HG03064 (cell line): ENCODE data around the gene ZBTB42.

Source experiments
- ATAC-seq: cut with Tn5 transposase; IDR thresholded peaks from one replicate; pipeline ENCODE4 v1.9.1; 2021; ENCODE audit warnings: low read depth; ENCODE audit not compliant: unreplicated experiment

The ZBTB42 gene

DNA sequence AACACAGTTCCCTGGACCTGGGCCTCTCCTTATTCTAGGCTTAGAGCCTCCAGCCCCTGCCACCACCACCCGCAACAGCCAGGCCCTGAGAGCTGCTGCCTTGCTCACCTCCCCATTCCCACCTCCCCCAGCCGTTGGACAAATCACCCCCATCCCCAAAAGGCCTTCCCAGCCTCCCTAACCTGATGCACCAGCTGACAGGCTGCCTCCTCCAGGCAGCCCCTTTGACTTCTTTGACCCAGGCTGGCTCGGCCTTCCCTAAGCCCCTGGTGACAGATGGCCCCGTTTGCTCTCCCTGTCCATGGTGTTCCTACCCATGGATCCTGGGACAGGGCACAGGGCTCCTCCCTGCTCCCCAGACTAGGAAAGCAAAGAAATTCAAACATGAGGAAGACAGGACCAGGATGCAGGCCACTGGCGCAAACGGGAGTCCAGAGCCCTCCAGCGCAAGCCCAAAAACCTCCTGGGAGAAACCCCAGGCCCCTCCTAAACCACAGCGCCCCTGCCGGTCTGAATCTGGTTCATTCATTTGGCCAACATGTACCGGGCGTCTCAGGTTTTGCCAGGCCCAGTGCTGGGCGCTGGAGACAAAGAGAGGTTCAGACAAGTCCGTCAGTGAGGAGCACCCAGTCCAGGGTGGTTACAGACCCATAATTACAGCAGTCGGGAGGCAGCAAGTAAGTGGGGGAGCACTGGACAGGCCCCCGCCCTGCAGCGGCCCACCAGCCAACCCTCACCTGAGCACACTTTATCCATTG lies 7.8 kb upstream of the ZBTB42 start:
- no peak for ATAC-seq

DNA sequence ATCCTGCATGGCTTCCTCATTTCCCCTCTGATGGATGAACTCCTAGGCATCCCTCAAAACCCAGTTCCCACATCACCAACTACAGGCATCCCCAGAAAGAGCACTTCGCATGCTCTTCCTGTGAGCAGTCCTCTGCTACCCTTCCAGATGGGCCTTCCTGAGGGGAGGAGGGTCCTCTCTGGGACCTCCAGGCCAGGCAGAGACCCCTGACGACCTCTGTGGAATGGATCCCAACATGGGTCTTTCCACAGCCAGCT lies 7.3 kb upstream of the ZBTB42 start:
- ATAC-seq = no peak

DNA sequence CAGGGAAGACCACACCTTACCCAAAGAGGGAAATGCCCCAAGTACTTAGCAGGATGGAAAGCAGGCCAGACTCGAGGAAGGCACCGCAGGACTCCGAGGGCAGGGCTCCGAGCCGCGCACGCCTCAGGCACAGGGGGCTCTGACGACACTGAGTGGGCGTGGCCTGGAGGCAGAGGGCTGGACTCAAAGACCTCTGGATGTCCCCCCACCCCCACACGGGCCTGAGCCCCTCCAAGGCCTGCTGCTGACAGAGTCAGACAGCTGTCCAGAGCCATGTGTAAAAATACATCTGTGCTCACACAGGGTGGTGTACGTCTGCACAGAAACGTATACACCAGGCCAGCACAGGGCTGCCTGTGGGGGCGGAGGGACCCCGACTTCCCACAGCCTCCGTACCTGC lies 6.8 kb upstream of the ZBTB42 start:
- ATAC-seq = no peak

DNA sequence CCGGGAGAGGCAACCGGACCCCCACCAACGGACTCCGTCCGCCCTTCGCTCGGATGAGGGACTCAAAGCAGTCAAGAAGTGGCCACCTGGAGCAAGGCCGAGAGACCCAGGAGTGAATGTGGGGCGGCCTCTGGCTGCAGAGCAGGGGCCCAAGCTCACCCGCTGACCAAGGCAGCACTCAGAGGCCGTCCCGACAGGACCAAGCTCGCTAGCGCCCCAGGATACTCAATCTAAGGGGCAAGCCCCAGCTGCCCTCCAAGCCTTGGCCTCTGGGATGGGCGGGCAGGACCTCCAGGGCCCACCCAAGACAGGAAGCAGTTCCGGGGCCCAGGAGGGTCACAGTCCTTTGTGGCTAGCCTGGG lies 6.3 kb upstream of the ZBTB42 start:
- peak; percentile 3 for ATAC-seq

DNA sequence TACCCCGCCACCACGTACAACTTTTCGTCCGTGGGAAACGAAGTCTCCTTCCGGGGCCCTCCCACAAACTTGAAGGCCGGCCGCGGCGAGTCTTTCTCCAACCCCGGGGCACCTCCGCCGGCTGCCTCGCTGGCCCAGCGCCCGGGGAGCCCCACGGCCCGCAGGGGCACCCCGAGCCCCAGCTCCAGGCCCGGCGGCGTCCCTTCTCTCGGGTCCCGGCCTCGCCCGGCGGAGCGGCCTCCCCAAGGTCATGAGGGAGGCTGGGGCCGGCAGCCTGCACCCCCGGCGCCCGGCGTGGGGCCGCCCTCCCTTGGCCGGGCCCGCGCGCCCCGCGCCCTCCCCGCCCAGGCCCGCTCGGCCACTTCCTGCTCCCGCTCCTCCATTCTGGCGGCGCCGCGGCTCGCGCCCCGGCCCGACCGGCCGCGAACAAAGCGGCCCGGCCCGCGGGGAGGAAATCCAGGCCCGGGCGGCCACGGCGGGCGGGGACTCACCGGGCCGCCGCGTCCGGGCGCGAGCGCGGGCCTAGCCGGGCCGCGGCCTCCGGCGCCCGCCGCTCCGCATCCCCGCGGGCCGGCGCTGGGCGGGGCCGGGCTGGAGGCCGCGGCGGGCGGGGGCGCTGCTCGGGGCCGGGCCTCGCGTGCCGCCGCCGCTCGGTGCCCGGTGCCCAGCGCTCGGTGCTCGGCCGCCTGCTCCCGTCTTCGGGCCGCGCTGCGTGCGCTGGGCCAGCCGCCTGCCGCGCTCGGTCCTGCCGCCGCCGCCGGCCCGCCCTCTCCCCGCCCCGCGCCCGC lies 5.7 kb upstream of the ZBTB42 start, which contains the start of gene AKT1:
Gene AKT1, minus strand, starts transcription at position 756 of the 788 bp plus-strand sequence. CDS start 3,105 bp downstream, outside the sequence.
- ATAC-seq = peak; percentile 29

DNA sequence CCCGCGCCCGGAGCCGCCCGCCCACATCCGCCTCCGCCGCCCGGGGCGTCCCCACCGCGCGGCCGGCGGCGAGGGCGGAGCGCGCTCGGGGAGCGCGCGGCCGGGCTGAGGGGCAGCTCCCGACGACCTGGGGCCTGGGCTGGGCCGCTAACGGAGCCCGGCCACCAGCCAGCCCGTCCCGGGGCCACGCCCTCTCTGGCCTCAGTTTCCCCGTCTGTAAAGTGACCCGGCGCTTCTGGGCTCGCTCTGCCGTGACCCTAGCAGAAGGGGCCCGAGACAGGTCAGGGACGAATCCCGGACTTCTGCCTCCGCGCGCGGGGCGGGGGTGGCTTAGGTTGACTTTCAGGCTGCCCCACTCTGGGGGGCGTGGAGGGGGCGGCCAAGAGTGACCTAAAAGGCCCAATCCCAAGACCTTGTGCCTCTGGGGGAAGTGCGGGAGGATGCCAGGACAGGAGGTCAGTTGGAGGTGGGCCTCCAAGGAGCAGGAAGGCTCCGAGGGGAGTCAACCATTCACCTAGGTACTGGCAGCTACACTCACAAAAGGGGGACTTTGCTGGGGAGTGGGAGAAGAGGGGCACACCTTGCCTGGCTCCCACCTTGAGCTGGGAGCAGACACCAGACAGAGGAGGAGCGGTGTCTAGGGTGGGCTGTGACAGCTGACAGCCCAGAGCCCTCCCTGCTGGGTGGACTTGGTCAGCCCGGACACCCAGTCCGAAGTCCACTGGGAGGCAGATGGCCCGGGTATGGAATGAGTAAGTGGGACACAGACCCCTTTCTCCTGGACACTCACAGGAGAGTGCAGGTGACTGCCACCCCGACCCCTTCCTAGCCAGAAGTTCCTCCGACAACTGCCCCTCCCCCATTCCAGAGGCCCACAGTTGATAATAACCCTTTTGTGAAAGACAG lies 4.9 kb upstream of the ZBTB42 start:
- ATAC-seq = peak; percentile 36

DNA sequence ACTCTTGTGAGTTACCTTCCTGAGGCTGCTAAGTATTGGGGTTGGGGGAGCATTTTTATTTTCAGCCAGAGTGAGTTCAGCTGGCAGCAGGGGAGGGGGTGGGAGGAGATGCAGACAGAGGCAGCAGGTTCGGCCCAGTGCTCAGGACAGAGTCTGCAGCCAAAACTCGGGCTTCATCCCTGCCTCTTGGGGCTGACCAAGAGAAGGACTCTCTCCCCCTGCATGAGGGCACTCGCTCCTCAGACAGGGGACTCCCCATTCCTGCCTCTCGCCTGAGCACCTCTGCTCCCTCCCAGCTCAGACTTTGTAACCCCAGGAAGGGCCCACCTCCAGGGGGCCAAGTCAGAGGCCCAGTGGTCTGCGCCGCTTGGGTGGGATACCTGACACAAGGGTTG lies 4.2 kb upstream of the ZBTB42 start:
- ATAC-seq = no peak

DNA sequence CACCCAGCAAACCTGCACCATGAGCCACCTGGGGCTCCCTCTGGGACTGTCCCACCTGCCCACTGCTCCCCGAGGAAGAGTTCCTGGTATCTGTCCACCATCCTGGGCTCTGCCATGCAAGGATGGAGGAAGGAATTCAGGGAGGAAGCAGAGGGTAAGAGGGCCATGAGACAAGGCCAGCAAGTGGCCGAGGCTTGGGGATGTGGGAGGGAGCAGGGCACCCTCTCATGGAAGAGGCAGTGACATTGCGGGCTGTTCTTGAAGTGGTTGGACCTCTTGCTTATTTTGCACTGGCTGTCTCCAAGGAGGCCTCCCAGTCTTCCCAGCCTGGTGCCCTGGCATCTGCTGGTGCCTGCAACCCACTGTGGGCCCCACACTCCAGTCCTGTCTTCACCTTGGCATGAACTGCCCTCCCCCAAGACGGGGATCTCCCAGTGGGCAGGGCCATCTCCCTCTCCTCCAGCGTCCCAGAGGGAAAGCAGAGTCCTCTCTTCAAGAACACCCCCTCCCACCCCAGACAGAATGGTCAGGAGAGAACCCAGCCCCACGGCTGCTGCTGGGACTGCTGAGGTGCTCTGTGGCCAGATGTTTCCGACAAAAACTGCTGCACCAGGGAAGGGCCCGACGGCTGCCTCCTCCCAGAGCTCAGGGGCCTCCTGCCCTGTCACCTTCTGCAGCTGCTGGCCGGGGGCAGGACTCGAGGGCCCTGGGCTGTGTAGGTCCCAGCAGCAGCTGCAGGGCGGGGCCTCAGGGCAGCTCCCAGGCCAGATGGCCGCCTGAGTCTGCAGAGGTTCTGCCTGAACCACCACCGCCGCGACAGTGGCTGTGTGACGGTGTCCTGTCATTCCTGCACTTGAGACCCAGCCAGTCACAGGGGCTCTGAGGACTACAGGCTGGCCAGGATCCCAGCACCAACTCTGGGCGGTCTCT lies 3.5 kb upstream of the ZBTB42 start:
- ATAC-seq = no peak

DNA sequence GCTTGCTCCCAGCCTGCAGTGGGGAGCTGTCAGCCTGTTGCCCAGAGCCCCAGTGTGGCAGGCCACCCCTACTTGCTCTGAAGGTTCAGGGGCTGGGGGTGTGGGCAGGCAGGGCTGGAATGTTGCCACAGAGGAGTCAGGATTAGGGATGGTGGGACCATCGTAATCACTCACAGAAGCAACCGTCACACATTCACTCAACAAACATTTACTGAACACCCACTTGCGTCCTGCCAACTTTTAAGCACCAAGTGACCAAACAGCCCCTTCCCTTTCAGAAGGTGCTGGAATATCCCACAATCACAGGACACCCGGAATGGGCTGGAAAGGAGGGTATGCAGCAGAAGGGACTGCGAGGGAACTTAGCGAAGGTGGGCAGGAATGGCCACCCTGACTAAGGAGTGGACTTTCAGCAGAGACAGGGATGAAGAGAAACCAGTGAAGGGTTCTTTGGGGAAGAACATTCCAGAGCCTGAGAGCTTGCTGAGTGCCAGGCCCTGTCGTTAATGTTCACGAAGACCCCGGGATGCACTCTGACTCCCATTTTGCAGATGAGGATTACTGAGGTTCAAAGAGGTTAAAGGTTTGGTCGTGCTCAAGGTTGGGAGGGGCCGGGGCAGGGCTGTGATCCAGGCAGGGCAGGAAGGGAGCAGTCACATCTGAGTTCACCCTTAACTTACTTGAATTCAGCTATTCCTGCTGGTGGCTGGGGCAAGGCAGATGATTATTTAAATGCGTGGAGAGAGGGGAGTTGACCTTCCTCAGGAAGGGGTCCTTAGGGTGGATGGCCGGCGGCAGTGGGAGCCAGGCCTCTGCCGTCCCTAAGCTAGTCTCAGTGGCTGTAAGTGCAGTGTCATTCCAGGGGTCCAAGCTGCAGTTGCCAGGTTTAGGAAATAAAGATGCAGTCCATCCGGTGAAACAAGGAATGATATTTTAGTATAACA lies 2.3 kb upstream of the ZBTB42 start:
- no peak for ATAC-seq

DNA sequence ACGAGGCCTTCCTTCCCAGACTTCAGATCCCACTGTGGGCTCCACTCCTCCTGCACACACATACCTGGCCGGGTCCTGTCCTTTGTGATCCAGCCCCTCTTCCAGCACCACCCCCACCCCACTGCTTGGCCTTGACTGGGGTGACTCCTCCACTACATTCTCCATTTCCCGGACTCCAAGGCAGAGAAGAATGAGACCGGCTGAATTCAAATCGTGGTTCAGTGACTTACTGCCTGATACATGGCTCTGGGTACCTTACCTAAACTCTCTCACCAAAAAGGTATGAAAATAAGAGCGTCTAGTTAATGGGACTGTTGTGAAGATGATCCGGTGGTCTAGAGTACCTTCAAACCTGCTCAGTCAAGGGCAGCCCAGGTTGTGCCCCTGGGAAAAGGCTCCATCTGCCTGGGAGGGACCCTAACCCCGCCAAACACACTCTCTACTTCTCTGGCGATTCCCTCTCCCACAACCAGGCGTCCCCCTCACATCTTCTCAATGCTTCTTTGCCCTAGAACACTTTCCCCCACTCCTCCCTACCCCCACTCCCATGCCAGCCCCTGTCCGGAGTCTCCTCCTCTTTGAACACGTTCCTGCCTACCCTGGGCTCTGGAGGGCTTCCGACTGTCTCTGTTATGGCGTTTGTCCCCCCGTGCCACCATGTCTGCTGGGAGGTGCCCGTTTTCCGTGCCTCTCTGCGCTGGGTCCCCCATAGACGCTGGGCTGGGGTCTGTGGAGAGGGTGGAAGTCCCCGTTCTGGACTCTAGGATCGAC lies 1.5 kb upstream of the ZBTB42 start:
- ATAC-seq = no peak

DNA sequence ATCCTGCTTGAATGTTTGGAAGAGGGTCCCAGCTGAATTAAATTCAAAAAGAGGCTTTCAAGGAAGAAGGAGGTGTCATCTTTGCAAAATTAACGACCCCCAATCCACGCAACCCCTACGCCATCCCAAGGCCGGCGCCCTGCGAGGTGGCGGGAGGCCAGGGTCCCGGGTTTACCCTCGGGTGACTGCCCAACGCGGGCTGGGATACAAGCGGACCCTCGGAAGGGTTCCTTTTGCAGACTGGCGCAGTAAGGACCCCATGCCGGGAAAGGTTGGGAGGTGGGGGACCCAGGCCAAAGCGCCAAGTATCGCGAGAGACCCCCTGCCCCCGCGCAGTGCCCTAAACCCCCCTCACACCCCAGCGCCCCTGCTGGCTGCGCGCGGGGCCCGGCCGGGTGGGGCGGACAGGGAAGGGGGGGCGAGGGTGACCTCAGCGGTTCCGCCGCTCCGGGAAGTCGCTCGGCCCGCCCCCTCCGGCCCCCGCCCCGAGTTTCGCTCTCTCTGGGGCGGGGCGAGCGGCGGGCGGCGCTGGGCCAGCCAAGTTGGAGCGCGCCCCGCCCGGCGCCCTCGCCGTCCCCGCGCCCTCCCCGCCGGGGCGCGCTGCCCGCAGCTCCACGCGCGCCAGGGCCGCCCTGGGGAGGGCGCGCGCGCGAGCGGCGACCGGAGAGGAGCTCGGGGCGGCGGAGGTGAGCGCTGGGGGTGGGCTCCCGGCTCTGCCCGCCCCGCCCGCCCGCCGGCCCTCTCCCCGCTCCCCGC lies 708 bp upstream of the ZBTB42 start:
- ATAC-seq = no peak

DNA sequence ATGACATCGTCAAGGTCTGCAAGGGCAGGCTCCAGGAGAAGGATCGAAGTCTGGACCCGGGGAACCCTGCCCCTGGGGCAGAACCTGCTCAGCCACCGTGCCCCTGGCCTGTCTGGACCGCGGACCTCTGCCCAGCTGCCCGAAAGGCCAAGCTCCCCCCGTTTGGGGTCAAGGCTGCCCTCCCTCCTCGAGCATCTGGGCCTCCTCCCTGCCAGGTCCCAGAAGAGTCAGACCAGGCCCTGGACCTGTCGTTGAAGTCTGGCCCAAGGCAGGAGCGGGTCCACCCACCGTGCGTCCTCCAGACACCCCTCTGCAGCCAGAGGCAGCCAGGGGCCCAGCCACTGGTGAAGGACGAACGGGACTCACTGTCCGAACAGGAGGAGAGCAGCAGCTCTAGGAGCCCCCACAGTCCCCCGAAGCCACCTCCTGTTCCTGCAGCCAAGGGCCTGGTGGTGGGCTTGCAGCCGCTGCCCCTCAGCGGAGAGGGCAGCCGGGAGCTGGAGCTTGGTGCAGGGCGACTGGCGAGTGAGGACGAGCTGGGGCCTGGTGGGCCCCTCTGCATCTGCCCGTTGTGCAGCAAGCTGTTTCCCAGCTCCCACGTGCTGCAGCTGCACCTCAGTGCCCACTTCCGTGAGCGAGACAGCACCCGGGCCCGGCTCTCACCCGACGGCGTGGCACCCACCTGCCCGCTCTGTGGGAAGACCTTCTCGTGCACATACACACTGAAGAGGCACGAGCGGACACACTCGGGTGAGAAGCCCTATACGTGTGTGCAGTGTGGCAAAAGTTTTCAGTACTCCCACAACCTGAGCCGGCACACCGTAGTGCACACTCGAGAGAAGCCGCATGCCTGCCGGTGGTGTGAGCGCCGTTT lies 856 bp downstream of the ZBTB42 start:
- no peak for ATAC-seq

DNA sequence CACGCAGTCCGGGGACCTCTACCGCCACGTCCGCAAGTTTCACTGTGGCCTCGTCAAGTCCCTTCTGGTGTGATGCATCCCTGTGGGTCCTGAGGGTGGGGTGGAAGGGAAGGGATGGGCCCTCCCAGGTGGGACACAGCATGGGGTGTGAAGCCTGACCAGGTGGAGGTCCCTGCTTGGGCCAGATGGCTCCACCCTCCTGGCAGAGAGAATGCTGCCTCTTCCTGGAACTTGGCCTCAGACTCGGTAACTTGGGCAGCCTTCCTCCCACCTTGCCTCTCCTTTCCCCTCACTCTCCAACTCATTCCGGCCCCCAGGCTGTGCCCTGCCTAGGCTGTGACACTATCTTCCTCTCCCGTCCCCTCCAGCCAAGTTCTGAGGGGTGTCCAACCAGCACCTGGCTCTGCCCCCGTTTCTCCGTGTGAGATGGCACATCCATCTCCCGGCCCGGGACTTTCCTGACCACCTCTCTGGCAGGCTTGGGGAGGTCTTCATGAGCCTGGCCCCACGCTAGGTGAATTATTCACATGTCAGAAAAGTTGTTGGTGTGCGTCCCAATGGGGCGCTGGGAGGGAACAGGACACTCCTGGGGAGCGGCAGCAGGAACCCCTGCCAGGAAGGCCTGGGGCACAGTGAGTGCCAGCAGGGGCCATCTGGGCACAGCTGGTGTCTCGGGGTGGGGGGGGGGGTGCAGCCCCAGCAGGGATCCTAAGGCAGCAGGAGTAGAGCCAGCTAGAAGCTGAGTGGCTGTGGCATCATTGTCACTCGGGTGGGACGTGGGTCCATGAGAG lies 1.7 kb downstream of the ZBTB42 start:
- ATAC-seq = no peak

DNA sequence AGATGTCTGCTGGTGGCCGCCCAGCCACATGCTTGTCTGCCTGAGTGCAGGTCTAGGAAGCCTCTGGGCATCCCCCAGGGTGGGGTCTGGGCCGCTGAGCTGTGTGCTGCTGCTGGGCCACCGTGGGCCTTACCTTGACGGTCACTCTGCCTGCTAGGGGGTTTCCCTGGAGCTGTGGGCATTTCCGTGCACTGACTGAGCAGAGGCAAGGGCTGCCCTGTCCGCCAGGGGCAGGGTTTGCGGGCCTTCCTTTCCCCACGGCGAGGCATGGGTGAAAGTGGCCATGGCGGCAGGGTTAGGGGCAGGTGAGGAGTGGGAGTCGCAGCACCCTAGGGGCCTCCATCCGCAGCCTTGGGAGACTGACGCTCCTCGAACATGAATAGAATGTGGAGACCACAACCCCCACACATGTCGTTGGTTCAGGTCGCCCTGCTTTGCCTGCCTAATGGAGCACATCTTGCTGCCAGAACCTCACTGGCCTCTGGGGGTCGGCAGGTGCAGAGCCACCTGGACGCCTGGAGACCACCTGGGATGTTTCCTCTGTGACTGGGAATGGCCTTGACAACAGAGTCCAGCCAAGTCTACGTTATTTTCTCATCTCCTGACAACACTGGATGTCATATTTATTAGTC lies 2.5 kb downstream of the ZBTB42 start:
- ATAC-seq = no peak

DNA sequence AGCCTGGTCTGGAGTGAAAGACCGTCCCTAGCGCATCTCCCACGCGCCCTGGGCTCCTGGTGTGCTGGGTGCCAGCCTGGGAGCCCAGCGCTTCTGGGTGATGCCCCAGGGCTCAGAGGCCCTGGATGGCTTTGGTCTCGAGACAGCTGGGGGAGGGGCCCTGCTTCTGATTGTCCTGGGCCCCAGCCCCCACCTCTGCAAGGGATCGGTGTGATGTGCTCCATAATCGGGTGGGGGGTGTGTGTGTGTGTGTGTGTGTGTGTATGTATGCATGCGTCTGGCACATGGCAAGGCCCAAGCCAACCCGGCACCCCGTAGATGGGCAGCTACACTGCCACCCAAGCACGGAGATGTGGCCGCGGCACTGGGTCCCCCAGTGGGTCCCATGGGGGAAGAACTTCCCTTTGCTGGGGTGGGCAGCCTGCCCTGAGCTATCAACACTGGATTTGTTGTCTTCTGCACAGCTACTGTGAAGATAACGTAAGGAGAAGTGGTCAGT lies 3.1 kb downstream of the ZBTB42 start:
- ATAC-seq = no peak
